Measurements from ENCODE around the gene MAP3K13. TPM values are rescaled to one million over a fixed set of nuclear protein-coding genes. Genes with fewer than 3 reads are reported as not detected.
"Not testable (repeated sequence)": the region's sequence is repeated elsewhere in the genome, so short reads cannot be mapped to it uniquely, and the experiment has no call there.

The MAP3K13 gene
- total RNA-seq, 1 donor from 2014 or later: 29.1 TPM

- H3K4me3 Mint-ChIP-seq: no peak overlapping the region
These were observed 4.0 kb downstream of the MAP3K13 start for GRCh38 chr3:185366913-185367312.

DNA sequence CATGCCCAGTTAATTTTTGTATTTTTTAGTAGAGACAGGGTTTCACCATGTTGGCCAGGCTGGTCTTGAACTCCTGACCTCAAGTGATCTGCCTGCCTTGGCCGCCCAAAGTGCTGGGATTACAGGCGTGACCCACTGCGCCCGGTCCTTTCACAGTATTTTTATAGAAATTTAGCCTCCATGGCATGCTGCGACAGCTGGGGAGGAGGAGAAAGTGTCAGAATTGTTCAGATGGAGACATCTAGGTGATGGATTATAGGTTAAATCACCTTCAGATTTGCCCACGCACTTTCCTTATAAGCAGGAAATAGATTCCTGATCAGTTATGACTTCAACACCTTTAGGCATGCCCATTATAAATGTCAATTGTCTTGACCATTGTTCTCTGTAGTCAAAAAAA lies 7.4 kb downstream of the MAP3K13 start:
- not testable (repeated sequence) for H3K4me3 Mint-ChIP-seq; H3K9me3 Mint-ChIP-seq; H3K27me3 Mint-ChIP-seq; DNase-seq (ENCODE audit: extremely low spot score, unreplicated experiment); H3K4me1 Mint-ChIP-seq (ENCODE audit: unreplicated experiment); H3K27ac Mint-ChIP-seq; H3K36me3 Mint-ChIP-seq

More at GRCh38 chr3:185366913-185367312, 4.0 kb downstream of the MAP3K13 start:
- peaks cover 17% of the 10 kb centered on the region for H3K4me1 Mint-ChIP-seq (ENCODE audit: unreplicated experiment)
- no peaks in the 10 kb centered on the region for H3K36me3 Mint-ChIP-seq
- H3K27ac Mint-ChIP-seq: no peak overlapping the region
- no peak for DNase-seq (ENCODE audit: extremely low spot score, unreplicated experiment)
- TF ChIP-seq CTCF (conservative IDR thresholded peaks at IDR 0.05): no peak
- H3K9me3 Mint-ChIP-seq: no peaks in the 10 kb centered on the region
- peaks cover 13% of the 10 kb centered on the region for H3K27me3 Mint-ChIP-seq

GRCh38 chr3:185371306-185372074 lies 8.6 kb downstream of the MAP3K13 start:
- no peaks in the 10 kb centered on the region for H3K4me1 Mint-ChIP-seq (ENCODE audit: unreplicated experiment)
- H3K27me3 Mint-ChIP-seq: no peaks in the 10 kb centered on the region
- no peaks in the 10 kb centered on the region for H3K36me3 Mint-ChIP-seq
- H3K4me3 Mint-ChIP-seq: no peak overlapping the region
- TF ChIP-seq CTCF (conservative IDR thresholded peaks at IDR 0.05): no peak
- DNase-seq (ENCODE audit: extremely low spot score, unreplicated experiment): no peak
- no peaks in the 10 kb centered on the region for H3K9me3 Mint-ChIP-seq
- H3K27ac Mint-ChIP-seq: no peak overlapping the region

- no peaks in the 10 kb centered on the region for H3K27me3 Mint-ChIP-seq
- H3K36me3 Mint-ChIP-seq: no peaks in the 10 kb centered on the region
- no peak overlapping the region for H3K4me3 Mint-ChIP-seq
- peaks cover 8% of the 10 kb centered on the region for H3K9me3 Mint-ChIP-seq
- H3K27ac Mint-ChIP-seq: no peak overlapping the region
- no peak for DNase-seq (ENCODE audit: extremely low spot score, unreplicated experiment)
- H3K4me1 Mint-ChIP-seq (ENCODE audit: unreplicated experiment): no peaks in the 10 kb centered on the region
- TF ChIP-seq CTCF (conservative IDR thresholded peaks at IDR 0.05): no peak
These were observed 18.6 kb downstream of the MAP3K13 start for GRCh38 chr3:185381320-185382058.

- Mint-ChIP-seq H3K4me1 (ENCODE audit: unreplicated experiment) (no peaks in the 10 kb centered on the region), H3K27ac (no peak overlapping the region), H3K36me3 (no peaks in the 10 kb centered on the region), H3K4me3 (no peak overlapping the region), H3K27me3 (no peaks in the 10 kb centered on the region), H3K9me3 (peaks cover 8% of the 10 kb centered on the region)
- no peak for TF ChIP-seq CTCF (conservative IDR thresholded peaks at IDR 0.05)
- no peak for DNase-seq (ENCODE audit: extremely low spot score, unreplicated experiment)
These were observed 19.2 kb downstream of the MAP3K13 start for GRCh38 chr3:185382154-185382553.

DNA sequence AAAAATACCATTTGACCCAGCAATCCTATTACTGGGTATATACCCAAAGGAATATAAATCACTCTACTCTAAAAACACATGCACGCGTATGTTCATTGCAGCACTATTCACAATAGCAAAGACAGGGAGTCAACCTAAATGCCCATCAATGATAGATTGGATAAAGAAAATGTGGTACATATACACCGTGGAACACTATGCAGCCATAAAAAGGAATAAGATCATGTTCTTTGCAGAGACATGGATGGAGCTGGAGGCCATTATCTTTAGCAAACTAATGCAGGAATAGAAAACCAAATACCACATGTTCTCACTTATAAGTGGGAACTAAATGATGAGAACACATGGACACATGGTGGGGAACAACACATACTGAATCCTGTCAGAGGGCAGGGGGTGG lies 23.6 kb downstream of the MAP3K13 start:
- H3K9me3 Mint-ChIP-seq; H3K4me3 Mint-ChIP-seq; H3K36me3 Mint-ChIP-seq; DNase-seq (ENCODE audit: extremely low spot score, unreplicated experiment); H3K27ac Mint-ChIP-seq; H3K4me1 Mint-ChIP-seq (ENCODE audit: unreplicated experiment); H3K27me3 Mint-ChIP-seq: not testable (repeated sequence)
